Panc1 (cell line): Measurements from ENCODE around the gene MECR. TPM values are rescaled to one million over a fixed set of nuclear protein-coding genes. Genes with fewer than 3 reads are reported as not detected.
"Not testable (repeated sequence)": the region's sequence is repeated elsewhere in the genome, so short reads cannot be mapped to it uniquely, and the experiment has no call there.

ENCODE experiments used
- ATAC-seq: fragments of 200-7000 bp; cut with Tn5 transposase; 2 replicates; pipeline ENCODE4 v1.9.1; 2020; ENCODE audit warnings: mild to moderate bottlenecking, moderate library complexity
- BruUV-seq: library from RNA; stranded (reverse); fragments of 400-500 nt; replicated peaks from 2 replicates; lab custom pipeline; 2021; lab: Mats Ljungman, UMichigan
- CTCF ChIA-PET: fragments of 300-600 bp; sonication (Branson Sonifier 250); formaldehyde crosslinking; loops from one replicate; lab custom pipeline; 2022; ENCODE audit warnings: antibody characterized with exemption; lab: Charles Lee
- POLR2A ChIA-PET: fragments of 300-600 bp; sonication (Branson Sonifier 250); formaldehyde crosslinking; loops from one replicate; lab custom pipeline; 2022; ENCODE audit warnings: antibody characterized with exemption; lab: Charles Lee
- DNase-seq: peaks from one replicate; pipeline ENCODE4 v3.0.0-alpha.2; 2010; ENCODE audit warnings: low read depth, low spot score
- H3K27ac ChIP-seq: 2 replicates; pipeline ENCODE4 v1.5.1; 2011; ENCODE audit warnings: mild to moderate bottlenecking, low read length, inconsistent platforms
- H3K27me3 ChIP-seq: fragments of 200-500 bp; sonication (Bioruptor generic); 2 replicates; pipeline ENCODE4 v1.6.0; 2014; ENCODE audit warnings: low read length, inconsistent platforms; ENCODE audit not compliant: control insufficient read depth, insufficient read depth
- H3K36me3 ChIP-seq: fragments of 200-500 bp; sonication (Bioruptor generic); 2 replicates; pipeline ENCODE4 v1.5.1; 2014; ENCODE audit warnings: inconsistent platforms, mild to moderate bottlenecking, low read length, moderate library complexity; ENCODE audit not compliant: control insufficient read depth, insufficient read depth
- H3K4me1 ChIP-seq: 2 replicates; pipeline ENCODE4 v1.5.1; 2011; ENCODE audit warnings: inconsistent platforms, mild to moderate bottlenecking, low read length, moderate library complexity; ENCODE audit not compliant: control insufficient read depth, insufficient read depth
- H3K4me3 ChIP-seq, 2 experiments: 2 replicates each; pipeline ENCODE4 v1.5.1; 2011 to 2012; ENCODE audit warnings: low read depth in 2 of 2, low read length in 2 of 2, mild to moderate bottlenecking in 2 of 2, inconsistent platforms in 1 of 2, moderate library complexity in 1 of 2
- H3K9me3 ChIP-seq: fragments of 200-500 bp; sonication (Bioruptor generic); 2 replicates; pipeline ENCODE4 v1.5.1; 2014; ENCODE audit warnings: low read depth, mild to moderate bottlenecking, inconsistent platforms, low read length, moderate library complexity; ENCODE audit not compliant: control insufficient read depth, insufficient read depth
- CTCF ChIP-seq: fragments of 450-650 bp; IDR thresholded peaks from 2 replicates; pipeline ENCODE4 v1.5.1; 2017; ENCODE audit warnings: mild to moderate bottlenecking
- POLR2AphosphoS5 ChIP-seq: IDR thresholded peaks from 2 replicates; pipeline ENCODE4 v1.6.1; 2012; ENCODE audit warnings: mild to moderate bottlenecking, low read depth, low read length, moderate library complexity
- REST ChIP-seq, 2 experiments: IDR thresholded peaks; 2 replicates each; pipeline ENCODE4 v1.6.1; 2011 to 2012; ENCODE audit warnings: low read depth in 2 of 2, control low read depth in 1 of 2, low read length in 1 of 2, mild to moderate bottlenecking in 1 of 2, moderate library complexity in 1 of 2; ENCODE audit not compliant: insufficient read depth in 1 of 2
- SIN3A ChIP-seq: IDR thresholded peaks from 2 replicates; pipeline ENCODE4 v1.6.1; 2012; ENCODE audit warnings: low read depth, mild to moderate bottlenecking, low read length, moderate library complexity, borderline replicate concordance; ENCODE audit not compliant: insufficient read depth
- TCF7L2 ChIP-seq: IDR thresholded peaks from 2 replicates; pipeline ENCODE4 v1.6.1; 2011; ENCODE audit warnings: mild to moderate bottlenecking, low read depth, low read length, inconsistent platforms
- in situ Hi-C: cut with HindIII; loops from 2 replicates; pipeline ENCODE4 v1.10.0; 2016; ENCODE audit warnings: low sequenced_read_pairs, low pct_unique_long_range_greater_than_20kb
- intact Hi-C: fragments of 100-400 bp; cut with micrococcal nuclease; formaldehyde crosslinking; loops from one replicate; pipeline ENCODE4 v1.10.0; 2022; ENCODE audit not compliant: unreplicated experiment
- total RNA-seq: library from RNA; stranded (reverse); gene quantifications from one replicate; pipeline ENCODE4 v1.2.1, GENCODE V29; 2021; ENCODE audit not compliant: unreplicated experiment

The MECR gene
- total RNA-seq, 1 experiment from 2014 or later = 25.7 TPM

DNA sequence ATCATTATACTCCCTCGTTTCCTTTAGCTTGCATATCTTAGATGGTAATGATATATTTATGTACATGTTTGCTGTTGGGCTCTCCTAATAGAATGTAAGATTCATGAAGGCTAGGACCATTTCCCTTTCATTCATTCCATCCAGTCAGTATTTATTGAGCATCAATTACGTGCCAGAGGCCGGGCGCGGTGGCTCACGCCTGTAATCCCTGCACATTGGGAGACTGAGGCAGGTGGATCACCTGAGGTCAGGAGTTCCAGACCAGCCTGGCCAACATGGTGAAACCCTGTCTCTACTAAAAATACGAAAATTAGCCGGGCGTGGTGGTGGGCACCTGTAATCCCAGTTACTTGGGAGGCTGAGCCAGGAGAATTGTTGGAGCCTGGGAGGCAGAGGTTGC is 4.1 kb upstream of the MECR start:
- in situ Hi-C loops, H3K4me3 ChIP-seq, H3K36me3 ChIP-seq, H3K27ac ChIP-seq, BruUV-seq, POLR2A ChIA-PET, H3K27me3 ChIP-seq, DNase-seq, ATAC-seq, H3K9me3 ChIP-seq: not testable (repeated sequence)
- intact Hi-C loops = loop anchor here (5.0 to 10.0 kb wide), 2 partner anchors 470 to 1472 kb away; no protein-coding TSS in a partner anchor
- CTCF ChIA-PET = interaction anchor here (0.6 kb wide), 1 partner anchor 1545 kb away, joined by 5 read pairs; no protein-coding TSS in a partner anchor
- peaks cover 12% of the 10 kb centered on the region for H3K4me1 ChIP-seq

GRCh38 chr1:29234471-29234870 is 3.7 kb upstream of the MECR start:
- no peaks in the 10 kb centered on the region; the same call in 1 of the 2 replicates for H3K36me3 ChIP-seq
- no TSS peak for BruUV-seq
- intact Hi-C loops = loop anchor here (10.0 kb wide), 1 partner anchor 470 kb away; no protein-coding TSS in a partner anchor
- peaks cover 6% of the 10 kb centered on the region for H3K27me3 ChIP-seq
- ChIA-PET POLR2A (no interaction called here), CTCF (interaction anchor here (0.6 kb wide), 1 partner anchor 1546 kb away, joined by 5 read pairs; no protein-coding TSS in a partner anchor)
- DNase-seq (no peak), ATAC-seq (no peak)
- no peaks in the 10 kb centered on the region for H3K9me3 ChIP-seq
- H3K4me1 ChIP-seq = peaks cover 16% of the 10 kb centered on the region
- in situ Hi-C loops = no loop called here
- no peak overlapping the region for H3K27ac ChIP-seq
- TF ChIP-seq TCF7L2 (no peak), CTCF (no peak), REST (IDR thresholded peaks at IDR 0.05; ENCODE audit: insufficient read depth in 1 of 2, low read depth in 2 of 2, low read length in 1 of 2) (no peak), SIN3A (no peak), POLR2AphosphoS5 (no peak)
- H3K4me3 ChIP-seq = no peak overlapping the region

DNA sequence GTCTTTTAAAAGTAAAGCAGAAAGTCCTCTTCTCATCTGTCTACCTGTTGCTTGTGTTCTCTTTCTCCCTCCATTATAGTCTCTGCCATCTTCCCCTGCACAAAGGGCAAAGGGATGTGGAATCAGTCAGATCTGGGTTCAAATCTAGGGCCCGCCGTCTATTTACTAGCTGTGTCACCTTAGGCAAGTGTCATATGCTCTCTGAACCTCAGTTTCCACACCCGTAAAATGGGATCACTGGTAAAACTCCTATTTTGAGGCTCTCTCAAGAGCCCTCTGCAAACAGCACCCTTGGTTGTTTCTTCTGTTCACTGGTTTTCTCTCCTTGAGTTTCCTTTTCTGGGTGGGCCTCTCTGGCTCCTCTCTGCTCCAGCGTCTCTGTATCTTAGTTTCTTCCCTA is 3.0 kb upstream of the MECR start:
- no TSS peak for BruUV-seq
- Histone ChIP-seq H3K27ac (no peak overlapping the region), H3K9me3 (no peaks in the 10 kb centered on the region), H3K4me1 (peaks cover 16% of the 10 kb centered on the region), H3K27me3 (peaks cover 6% of the 10 kb centered on the region), H3K36me3 (no peaks in the 10 kb centered on the region; the same call in 1 of the 2 replicates), H3K4me3 (no peak overlapping the region)
- in situ Hi-C loops = no loop called here
- TF ChIP-seq SIN3A = no peak
- no peak for TF ChIP-seq CTCF
- no peak for TF ChIP-seq REST (IDR thresholded peaks at IDR 0.05; ENCODE audit: insufficient read depth in 1 of 2, low read depth in 2 of 2, low read length in 1 of 2)
- no peak for TF ChIP-seq POLR2AphosphoS5
- no peak for TF ChIP-seq TCF7L2
- ATAC-seq (no peak), DNase-seq (no peak)
- intact Hi-C loops = loop anchor here (10.0 kb wide), 1 partner anchor 471 kb away; no protein-coding TSS in a partner anchor
- ChIA-PET CTCF (no interaction called here), POLR2A (interaction anchor here (0.7 kb wide), 1 partner anchor 1473 kb away, joined by 12 read pairs; no protein-coding TSS in a partner anchor)
